Lower leg skin (tissue), 4 donors: ENCODE results near the gene PEX7. TPM values are rescaled to one million over a fixed set of nuclear protein-coding genes. Genes with fewer than 3 reads are reported as not detected.

Experiments used
- DNase-seq, 2 donors: peaks; one replicate each; pipeline ENCODE4 v3.0.0-alpha.2; 2019; ENCODE audit warnings: low spot score in 2 of 2
- H3K4me3 ChIP-seq: fragments of 200-600 bp; sonication (generic); 2 replicates; pipeline ENCODE4 v1.5.1; 2017; ENCODE audit warnings: mild to moderate bottlenecking, low read depth; ENCODE audit not compliant: poor library complexity, severe bottlenecking
- POLR2A ChIP-seq, 2 donors: fragments of 450-650 bp; IDR thresholded peaks; one replicate each; pipeline ENCODE4 v1.6.1; 2016 to 2017; ENCODE audit warnings: antibody characterized with exemption in 2 of 2, mild to moderate bottlenecking in 1 of 2, moderate library complexity in 1 of 2
- WGBS, 2 donors: methylation state at CpG; one replicate each; pipeline ENCODE4 v1.1.5; 2018; 5-methylcytosine and 5-hydroxymethylcytosine counted together
- intact Hi-C: fragments of 100-400 bp; cut with DNase I; formaldehyde crosslinking; loops from one replicate; pipeline ENCODE4 v1.15.0; 2023; ENCODE audit warnings: low total_unique reads
- total RNA-seq, 4 donors: library from RNA; depleted of rRNA; stranded (reverse); fragments of >200 nt; gene quantifications; one replicate each; pipeline ENCODE4 v1.1.0, GENCODE V29; 2016
- TF ChIP-seq, protein P1 (sequence below), 3 donors: fragments of 450-650 bp; IDR thresholded peaks; one replicate each; pipeline ENCODE4 v1.5.1; 2016; ENCODE audit warnings: antibody characterized with exemption in 3 of 3, mild to moderate bottlenecking in 3 of 3, moderate library complexity in 2 of 3

Gene PEX7
- total RNA-seq, 4 donors from 2014 or later = 15.2 to 21.5 (median 21.2) TPM

GRCh38 chr6:136880748-136881460 is 58.5 kb downstream of the PEX7 start:
- no peak overlapping the region for H3K4me3 ChIP-seq
- no peak for DNase-seq
- WGBS, 2 donors = 95 to 97% methylated on average over 4 of the region's 4 CpGs
- intact Hi-C loops = no loop called here
- TF ChIP-seq, protein P1, sequence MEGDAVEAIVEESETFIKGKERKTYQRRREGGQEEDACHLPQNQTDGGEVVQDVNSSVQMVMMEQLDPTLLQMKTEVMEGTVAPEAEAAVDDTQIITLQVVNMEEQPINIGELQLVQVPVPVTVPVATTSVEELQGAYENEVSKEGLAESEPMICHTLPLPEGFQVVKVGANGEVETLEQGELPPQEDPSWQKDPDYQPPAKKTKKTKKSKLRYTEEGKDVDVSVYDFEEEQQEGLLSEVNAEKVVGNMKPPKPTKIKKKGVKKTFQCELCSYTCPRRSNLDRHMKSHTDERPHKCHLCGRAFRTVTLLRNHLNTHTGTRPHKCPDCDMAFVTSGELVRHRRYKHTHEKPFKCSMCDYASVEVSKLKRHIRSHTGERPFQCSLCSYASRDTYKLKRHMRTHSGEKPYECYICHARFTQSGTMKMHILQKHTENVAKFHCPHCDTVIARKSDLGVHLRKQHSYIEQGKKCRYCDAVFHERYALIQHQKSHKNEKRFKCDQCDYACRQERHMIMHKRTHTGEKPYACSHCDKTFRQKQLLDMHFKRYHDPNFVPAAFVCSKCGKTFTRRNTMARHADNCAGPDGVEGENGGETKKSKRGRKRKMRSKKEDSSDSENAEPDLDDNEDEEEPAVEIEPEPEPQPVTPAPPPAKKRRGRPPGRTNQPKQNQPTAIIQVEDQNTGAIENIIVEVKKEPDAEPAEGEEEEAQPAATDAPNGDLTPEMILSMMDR (IDR thresholded peaks at IDR 0.05) = no peak
- TF ChIP-seq POLR2A (IDR thresholded peaks at IDR 0.05) = no peak

- intact Hi-C loops = no loop called here
- 78 to 82% methylated on average over 3 of the region's 3 CpGs for WGBS, 2 donors
- TF ChIP-seq, protein P1 (IDR thresholded peaks at IDR 0.05) = no peak
- TF ChIP-seq POLR2A (IDR thresholded peaks at IDR 0.05) = no peak
Measured at GRCh38 chr6:136886091-136886490, 63.7 kb downstream of the PEX7 start.

GRCh38 chr6:136887953-136888352 is 65.6 kb downstream of the PEX7 start:
- 0% methylated on average over 1 of the region's 1 CpG for WGBS, 2 donors
- no peak overlapping the region for H3K4me3 ChIP-seq
- DNase-seq = no peak
- intact Hi-C loops = no loop called here
- TF ChIP-seq POLR2A (IDR thresholded peaks at IDR 0.05) = no peak
- TF ChIP-seq, protein P1 (IDR thresholded peaks at IDR 0.05) = no peak

More at GRCh38 chr6:136886091-136886490, 63.7 kb downstream of the PEX7 start:
- H3K4me3 ChIP-seq = no peak overlapping the region
- no peak for DNase-seq

DNA sequence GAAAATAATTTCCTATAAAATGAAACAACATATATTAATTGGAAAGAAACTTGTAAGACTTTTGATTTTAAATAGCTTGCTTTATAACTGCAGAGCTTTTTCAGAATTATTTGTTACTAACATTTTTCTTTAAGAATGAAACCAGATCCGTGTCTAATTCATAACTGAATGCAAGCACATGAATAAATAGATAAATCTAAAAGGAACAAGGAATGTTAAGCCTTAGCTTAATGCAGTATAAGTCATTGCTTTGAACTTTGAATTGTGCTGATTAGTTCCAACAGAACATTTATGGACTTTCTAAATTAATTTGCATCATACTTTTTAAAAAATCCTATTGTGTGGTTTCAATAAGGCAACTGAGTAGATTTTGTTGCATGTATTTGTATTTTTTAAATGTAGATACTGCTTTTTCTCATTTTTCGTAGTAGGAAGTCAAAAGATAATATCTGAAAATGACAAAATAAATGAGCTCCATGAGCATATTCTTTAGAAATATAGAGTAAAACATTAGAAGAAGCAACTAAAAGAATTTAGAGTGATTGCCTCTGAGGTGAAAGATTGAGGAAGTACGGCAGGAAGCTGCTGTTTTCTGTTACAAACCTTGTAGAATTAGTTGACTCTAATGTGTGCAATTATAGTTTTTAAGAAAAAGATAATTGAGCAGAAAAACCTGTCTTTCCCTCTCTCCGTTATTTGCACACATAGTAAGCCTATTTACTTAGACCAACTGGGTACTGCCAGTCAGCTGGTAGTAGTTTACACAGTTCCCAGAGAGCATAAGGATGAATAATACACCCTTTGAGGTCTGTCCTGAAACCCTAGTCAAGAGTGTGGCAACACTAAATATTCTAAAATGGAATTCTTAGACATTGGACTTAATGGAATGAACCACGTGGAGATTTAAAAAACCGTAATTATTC is 67.1 kb downstream of the PEX7 start:
- WGBS, 2 donors = 74 to 82% methylated on average over 6 of the region's 6 CpGs
- intact Hi-C loops = no loop called here
- no peak overlapping the region for H3K4me3 ChIP-seq
- TF ChIP-seq, protein P1 (IDR thresholded peaks at IDR 0.05) = no peak
- TF ChIP-seq POLR2A (IDR thresholded peaks at IDR 0.05) = no peak
- no peak for DNase-seq

- no peak for TF ChIP-seq POLR2A (IDR thresholded peaks at IDR 0.05)
- TF ChIP-seq, protein P1 (IDR thresholded peaks at IDR 0.05) = no peak
- intact Hi-C loops = no loop called here
- WGBS, 2 donors = 85 to 90% methylated on average over 4 of the region's 4 CpGs
- DNase-seq = no peak
- no peak overlapping the region for H3K4me3 ChIP-seq
Measured at GRCh38 chr6:136890194-136890839, 67.9 kb downstream of the PEX7 start.
